Thyroid gland (tissue), 4 donors: ENCODE data around the gene WBP11.

Experiments
- CTCF ChIP-seq, 6 experiments: fragments of 200-600 bp in 3 of 6; fragments of 450-650 bp in 3 of 6; sonication (generic) in 3 of 6; IDR thresholded peaks; one replicate each; pipeline ENCODE4 v1.5.1; 2016 to 2019; ENCODE audit warnings: antibody characterized with exemption in 6 of 6, mild to moderate bottlenecking in 2 of 6, inconsistent platforms in 1 of 6, moderate library complexity in 1 of 6
- POLR2A ChIP-seq, 2 donors: fragments of 450-650 bp; IDR thresholded peaks; one replicate each; pipeline ENCODE4 v1.6.1; 2017; ENCODE audit warnings: antibody characterized with exemption in 2 of 2, mild to moderate bottlenecking in 2 of 2, moderate library complexity in 1 of 2

GRCh38 chr12:14774074-14774905 is 29.0 kb downstream of the WBP11 start:
- TF ChIP-seq CTCF (IDR thresholded peaks at IDR 0.05) (peak in 1 of 6 experiments; percentile 10), POLR2A (IDR thresholded peaks at IDR 0.05) (peak; percentile 83 to 97)
